ENCODE results near the gene GIGYF1. TPM values are rescaled to one million over a fixed set of nuclear protein-coding genes. Genes with fewer than 3 reads are reported as not detected.
"Not testable (repeated sequence)": the region's sequence is repeated elsewhere in the genome, so short reads cannot be mapped to it uniquely, and the experiment has no call there.

GIGYF1 gene
- total RNA-seq, 2 experiments from 2014 or later, result 42.1 to 43.0 TPM

DNA sequence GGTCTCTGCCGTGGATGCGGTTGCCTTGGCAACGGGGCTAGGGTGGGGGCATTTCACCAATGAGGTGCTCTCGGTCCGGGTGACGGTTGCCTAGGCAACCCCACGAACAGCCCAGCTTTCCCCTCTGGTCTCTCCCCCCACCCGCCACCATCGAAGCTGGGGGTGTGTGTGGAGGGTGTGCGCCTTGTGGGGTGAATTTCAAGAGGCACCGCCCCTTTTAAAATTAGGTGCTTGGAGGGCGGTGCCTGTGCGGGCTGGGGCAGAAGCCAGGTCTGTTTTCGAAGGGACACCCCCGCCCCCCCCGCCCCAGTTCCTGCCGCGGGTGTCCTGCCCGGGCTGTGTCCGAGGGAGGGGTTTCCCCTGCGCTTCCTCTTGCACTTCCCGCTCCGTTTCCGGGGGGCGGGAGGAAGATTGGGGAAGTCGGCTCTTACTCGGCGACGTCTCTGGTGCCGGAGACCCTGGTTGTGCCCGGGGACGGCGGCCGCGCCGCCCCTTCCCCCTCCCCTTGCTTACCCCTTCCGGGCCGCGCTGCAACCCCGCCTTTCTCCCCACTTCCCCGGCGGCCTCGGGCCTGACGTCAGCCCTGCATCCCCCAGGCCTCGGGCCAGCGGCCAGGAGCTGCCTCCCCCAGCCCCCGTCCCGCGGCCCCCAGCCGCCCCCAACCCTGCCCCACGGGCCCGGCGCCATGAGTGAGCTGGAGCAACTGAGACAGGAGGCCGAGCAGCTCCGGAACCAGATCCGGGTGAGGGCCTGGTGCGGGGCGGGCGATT is 18.3 kb downstream of the GIGYF1 start:
- Mint-ChIP-seq H3K4me1 (ENCODE audit: low read depth) (peaks cover 37% of the 10 kb centered on the region), H3K4me3 (peak overlapping the region; percentile 91), H3K36me3 (ENCODE audit: low read depth) (peaks cover 29% of the 10 kb centered on the region), H3K9me3 (ENCODE audit: insufficient read depth) (no peaks in the 10 kb centered on the region), H3K27ac (peak overlapping the region; percentile 89), H3K27me3 (ENCODE audit: low read depth) (peaks cover 6% of the 10 kb centered on the region)
- POLR2A ChIA-PET, result interaction anchor here (1.9 kb wide), 1 partner anchor 50 kb away, joined by 7 read pairs; no protein-coding TSS in a partner anchor
- CTCF ChIA-PET, result interaction anchor here (1.2 to 3.4 kb wide), 4 partner anchors 17 to 177 kb away, joined by 3 to 24 read pairs (median 8); partner anchors contain the start of genes GIGYF1, POP7 and SLC12A9
- peak; percentile 94 for DNase-seq
- ATAC-seq, result peak; percentile 64

DNA sequence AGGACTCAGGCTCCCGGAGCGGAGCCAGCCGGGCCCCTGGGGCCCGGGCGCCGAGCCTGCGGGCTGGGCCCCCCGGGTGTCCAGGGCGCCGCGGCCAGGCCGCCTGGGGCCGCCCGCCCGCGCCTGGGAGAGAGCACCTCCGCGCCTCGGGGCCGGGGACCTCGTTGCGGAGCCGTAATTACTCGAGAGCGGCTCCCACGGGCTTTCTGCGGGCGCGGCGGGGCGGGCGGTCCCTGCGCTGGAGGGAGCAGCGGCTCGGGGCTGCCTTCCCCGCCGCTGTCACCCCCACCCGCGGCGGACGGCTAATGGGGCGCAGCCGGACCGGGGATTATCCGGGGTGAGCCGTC is 19.0 kb downstream of the GIGYF1 start:
- peaks cover 30% of the 10 kb centered on the region for H3K4me1 Mint-ChIP-seq (ENCODE audit: low read depth)
- H3K4me3 Mint-ChIP-seq, result peak overlapping the region; percentile 96
- peaks cover 8% of the 10 kb centered on the region for H3K27me3 Mint-ChIP-seq (ENCODE audit: low read depth)
- ChIA-PET CTCF (interaction anchor here (0.7 to 1.5 kb wide), 2 partner anchors 16 to 30 kb away, joined by 3 to 9 read pairs; no protein-coding TSS in a partner anchor), POLR2A (interaction anchor here (0.7 kb wide), 2 partner anchors 30 to 77 kb away, joined by 3 read pairs; no protein-coding TSS in a partner anchor)
- ATAC-seq (peak; percentile 1), DNase-seq (no peak)
- no peaks in the 10 kb centered on the region for H3K9me3 Mint-ChIP-seq (ENCODE audit: insufficient read depth)
- peaks cover 28% of the 10 kb centered on the region for H3K36me3 Mint-ChIP-seq (ENCODE audit: low read depth)
- no peak overlapping the region for H3K27ac Mint-ChIP-seq

DNA sequence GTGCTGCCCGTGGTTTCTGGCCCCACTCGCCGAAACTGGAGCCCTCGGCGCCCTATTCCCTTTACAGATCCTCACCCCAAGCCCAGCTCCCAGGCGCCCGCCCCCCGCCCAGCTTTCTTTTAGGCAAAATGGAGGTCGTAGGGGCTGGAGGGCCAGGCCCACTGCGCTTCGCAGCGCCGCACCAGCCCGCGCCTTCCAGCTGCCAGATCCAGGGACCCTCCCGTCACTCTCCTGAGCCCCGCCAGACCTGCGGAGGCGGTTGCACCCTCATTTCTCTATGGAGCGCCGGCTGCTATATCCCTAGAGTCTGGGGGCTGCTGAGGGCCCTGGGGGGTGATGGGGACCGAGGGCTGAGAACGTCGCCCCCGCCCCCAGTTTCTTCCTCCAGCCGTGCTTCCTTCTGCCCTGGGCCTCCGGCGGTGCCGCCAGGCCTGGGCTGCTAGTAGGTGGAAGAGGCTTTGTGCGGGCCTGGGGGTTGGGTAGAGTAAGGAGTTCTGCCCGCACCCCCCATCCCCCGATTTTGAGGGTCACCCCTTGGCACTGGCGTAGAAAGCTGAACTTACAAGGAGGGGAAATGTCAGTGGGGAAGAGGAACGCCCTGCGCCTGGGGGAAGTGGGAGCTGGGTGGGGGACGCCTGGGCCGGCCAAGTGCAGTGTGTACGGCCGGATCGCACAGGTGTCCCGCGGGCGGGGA is 19.5 kb downstream of the GIGYF1 start:
- DNase-seq, result no peak

DNA sequence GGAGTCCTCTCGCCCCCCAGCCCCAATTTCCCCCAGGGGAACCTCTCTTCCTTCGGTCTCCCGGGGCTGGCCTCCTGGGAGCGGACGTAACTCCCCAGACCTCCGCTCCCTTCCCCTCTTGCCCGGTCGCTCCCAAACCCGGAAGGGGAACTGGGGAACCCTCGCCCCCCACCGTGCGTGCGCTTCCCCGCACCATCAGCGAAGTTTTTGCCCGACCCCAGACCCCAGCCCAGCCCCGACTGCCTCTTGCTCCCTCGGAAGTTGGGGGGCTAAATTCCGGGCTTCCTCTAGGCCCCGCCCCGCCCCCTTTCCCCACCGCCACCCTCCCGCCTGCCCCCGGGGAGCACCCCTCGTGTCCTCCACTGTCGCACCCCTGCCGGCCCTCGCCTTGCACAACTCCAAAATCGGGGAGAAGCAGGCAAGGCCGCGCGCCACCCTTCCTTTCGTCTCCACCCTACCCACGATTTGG is 20.1 kb downstream of the GIGYF1 start:
- ChIA-PET CTCF (interaction anchor here (1.5 kb wide), 1 partner anchor 17 kb away, joined by 9 read pairs; no protein-coding TSS in a partner anchor), POLR2A (no interaction called here)
- Mint-ChIP-seq H3K36me3 (ENCODE audit: low read depth) (peaks cover 22% of the 10 kb centered on the region), H3K27ac (peak overlapping the region; percentile 94), H3K4me3 (peak overlapping the region; percentile 96), H3K9me3 (ENCODE audit: insufficient read depth) (no peaks in the 10 kb centered on the region), H3K27me3 (ENCODE audit: low read depth) (peaks cover 10% of the 10 kb centered on the region), H3K4me1 (ENCODE audit: low read depth) (peaks cover 26% of the 10 kb centered on the region)
- peak; percentile 50 for DNase-seq
- ATAC-seq, result peak; percentile 1

More for the DNA sequence above, 19.5 kb downstream of the GIGYF1 start:
- Mint-ChIP-seq H3K4me3 (peak overlapping the region; percentile 96), H3K27ac (peak overlapping the region; percentile 94), H3K4me1 (ENCODE audit: low read depth) (peaks cover 29% of the 10 kb centered on the region), H3K36me3 (ENCODE audit: low read depth) (peaks cover 26% of the 10 kb centered on the region), H3K27me3 (ENCODE audit: low read depth) (peaks cover 8% of the 10 kb centered on the region), H3K9me3 (ENCODE audit: insufficient read depth) (no peaks in the 10 kb centered on the region)
- ATAC-seq, result no peak
- CTCF ChIA-PET, result interaction anchor here (0.7 to 1.5 kb wide), 2 partner anchors 17 to 30 kb away, joined by 3 to 9 read pairs; no protein-coding TSS in a partner anchor
- POLR2A ChIA-PET, result interaction anchor here (0.7 kb wide), 2 partner anchors 31 to 76 kb away, joined by 3 read pairs; no protein-coding TSS in a partner anchor

DNA sequence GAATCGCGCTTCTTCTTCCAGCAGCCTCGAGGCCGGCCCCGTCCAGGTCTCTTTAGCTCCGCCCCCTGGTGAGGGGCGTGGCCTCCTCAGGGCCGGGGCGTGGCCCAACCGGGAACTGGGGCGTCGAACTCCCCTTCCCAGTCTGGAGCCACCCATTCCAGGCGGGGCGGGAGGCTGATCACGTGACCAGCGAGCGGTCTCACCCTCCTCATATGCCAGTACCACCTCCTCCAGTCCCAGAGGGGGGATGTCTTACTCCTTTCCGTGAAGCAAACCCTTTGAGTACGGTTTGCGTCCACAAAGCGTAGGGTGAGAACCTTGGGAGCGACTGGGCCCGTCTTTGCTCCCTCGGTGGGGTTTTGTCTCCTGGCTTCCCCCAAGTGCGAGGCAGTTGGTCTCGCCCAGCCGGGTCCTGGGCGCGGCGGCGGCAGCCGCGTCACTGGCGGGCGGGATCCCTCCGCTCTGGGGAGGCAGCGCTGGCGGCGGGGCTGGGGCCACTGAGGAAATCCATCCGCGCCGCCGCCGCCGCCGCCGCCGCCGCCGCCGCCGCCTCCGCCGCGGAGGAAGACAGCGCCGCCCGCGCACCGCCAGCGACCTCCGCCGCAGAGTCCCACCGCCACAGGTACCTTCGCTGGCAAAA is 20.6 kb downstream of the GIGYF1 start, which contains the start of gene GNB2:
Gene GNB2, plus strand, starts transcription at position 439 of the 640 bp plus-strand sequence. CDS start 2,526 bp downstream, outside the sequence.
- H3K4me1 Mint-ChIP-seq (ENCODE audit: low read depth), result peaks cover 26% of the 10 kb centered on the region
- H3K9me3 Mint-ChIP-seq (ENCODE audit: insufficient read depth), result no peaks in the 10 kb centered on the region
- DNase-seq, result peak; percentile 99
- peak within 1 kb of the TSS; percentile 96 for H3K4me3 Mint-ChIP-seq
- peaks cover 10% of the 10 kb centered on the region for H3K27me3 Mint-ChIP-seq (ENCODE audit: low read depth)
- POLR2A ChIA-PET, result interaction anchor here (0.5 to 1.0 kb wide), 5 partner anchors 33 to 90 kb away, joined by 3 to 4 read pairs (median 4); partner anchors contain the start of genes FBXO24, LRCH4, MOSPD3 and POP7
- ATAC-seq, result peak; percentile 69
- H3K36me3 Mint-ChIP-seq (ENCODE audit: low read depth), result peaks cover 20% of the 10 kb centered on the region
- CTCF ChIA-PET, result interaction anchor here (0.6 to 1.6 kb wide), 5 partner anchors 19 to 44 kb away, joined by 3 to 11 read pairs (median 6); partner anchors contain the start of gene POP7
- peak within 1 kb of the TSS; percentile 96 for H3K27ac Mint-ChIP-seq

DNA sequence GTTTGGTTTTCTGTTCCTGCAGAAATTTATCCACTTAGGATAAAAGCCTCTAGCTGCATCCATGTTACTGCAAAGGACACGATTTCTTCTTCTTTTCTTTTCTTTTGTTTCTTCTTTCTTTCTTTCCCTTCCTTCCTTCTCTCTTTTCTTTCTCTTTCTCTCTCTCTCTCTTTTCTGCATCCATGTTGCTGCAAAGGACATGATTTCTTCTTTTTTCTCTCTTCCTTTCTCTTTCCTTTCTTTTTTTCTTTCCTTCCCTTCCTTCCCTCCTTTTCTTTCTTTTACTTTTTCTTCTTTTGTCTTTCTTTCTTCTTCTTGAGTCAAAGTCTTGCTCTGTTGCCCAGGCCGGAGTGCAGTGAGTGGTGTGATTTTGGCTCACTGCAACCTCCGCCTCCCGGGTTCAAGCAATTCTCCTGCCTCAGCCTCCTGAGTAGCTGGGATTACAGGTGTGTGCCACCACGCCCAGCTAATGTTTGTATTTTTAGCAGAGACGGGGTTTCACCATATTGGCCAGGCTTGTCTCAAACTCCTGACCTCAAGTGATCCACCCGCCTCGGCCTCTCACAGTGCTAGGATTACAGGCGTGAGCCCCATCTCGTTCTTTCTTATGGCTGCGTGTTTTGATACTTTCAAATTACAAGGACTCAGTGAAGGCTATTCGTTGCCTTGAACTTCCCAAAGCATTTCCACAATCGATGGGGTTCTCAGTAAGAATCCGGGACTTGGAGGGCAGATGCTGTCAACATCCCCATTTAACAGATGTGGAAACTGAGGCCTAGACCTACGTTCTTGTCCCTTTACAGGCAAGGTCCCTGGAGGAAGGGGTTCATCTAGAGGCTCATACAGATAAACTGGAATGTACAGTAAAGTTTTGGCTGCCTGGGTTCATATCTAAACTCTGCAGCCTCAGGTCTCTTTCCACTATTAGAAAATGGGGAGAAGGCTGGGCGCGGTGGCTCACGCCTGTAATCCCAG is 22.4 kb downstream of the GIGYF1 start:
- Mint-ChIP-seq H3K27me3 (ENCODE audit: low read depth) (peaks cover 12% of the 10 kb centered on the region), H3K4me3 (no peak overlapping the region), H3K27ac (no peak overlapping the region), H3K4me1 (ENCODE audit: low read depth) (peaks cover 13% of the 10 kb centered on the region), H3K36me3 (ENCODE audit: low read depth) (peaks cover 9% of the 10 kb centered on the region), H3K9me3 (ENCODE audit: insufficient read depth) (no peaks in the 10 kb centered on the region)
- no peak for DNase-seq
- ChIA-PET POLR2A (no interaction called here), CTCF (interaction anchor here (0.7 to 2.0 kb wide), 4 partner anchors 34 to 39 kb away, joined by 4 to 11 read pairs (median 6); partner anchors contain the start of gene POP7)
- ATAC-seq, result no peak

DNA sequence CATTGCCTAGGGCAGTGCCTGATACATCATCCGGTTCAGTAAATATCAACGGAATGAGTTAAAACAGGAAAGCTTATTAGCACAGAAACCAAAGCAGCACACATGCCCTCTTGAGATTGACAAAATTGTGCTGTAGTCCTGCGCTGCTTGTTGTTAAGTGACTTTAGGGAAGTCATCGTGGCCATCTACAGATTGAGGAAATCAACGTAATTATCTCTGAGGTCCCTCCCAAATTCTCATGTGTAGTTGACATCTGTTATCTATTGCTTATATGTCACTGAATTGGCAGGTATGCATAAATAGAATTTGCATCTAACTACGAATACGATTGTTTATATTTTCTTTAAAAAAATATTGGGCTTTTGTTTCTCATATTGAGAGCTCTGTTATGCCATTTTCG is 24.0 kb downstream of the GIGYF1 start:
- peaks cover 12% of the 10 kb centered on the region for H3K27me3 Mint-ChIP-seq (ENCODE audit: low read depth)
- H3K4me1 Mint-ChIP-seq (ENCODE audit: low read depth), result peaks cover 9% of the 10 kb centered on the region
- ChIA-PET CTCF (interaction anchor here (0.9 to 2.0 kb wide), 5 partner anchors 11 to 37 kb away, joined by 3 to 8 read pairs (median 4); partner anchors contain the start of gene POP7), POLR2A (interaction anchor here (1.0 kb wide), 1 partner anchor 23 kb away, joined by 4 read pairs; no protein-coding TSS in a partner anchor)
- no peak overlapping the region for H3K4me3 Mint-ChIP-seq
- DNase-seq (no peak), ATAC-seq (no peak)
- no peak overlapping the region for H3K27ac Mint-ChIP-seq
- peaks cover 3% of the 10 kb centered on the region for H3K36me3 Mint-ChIP-seq (ENCODE audit: low read depth)
- H3K9me3 Mint-ChIP-seq (ENCODE audit: insufficient read depth), result no peaks in the 10 kb centered on the region

DNA sequence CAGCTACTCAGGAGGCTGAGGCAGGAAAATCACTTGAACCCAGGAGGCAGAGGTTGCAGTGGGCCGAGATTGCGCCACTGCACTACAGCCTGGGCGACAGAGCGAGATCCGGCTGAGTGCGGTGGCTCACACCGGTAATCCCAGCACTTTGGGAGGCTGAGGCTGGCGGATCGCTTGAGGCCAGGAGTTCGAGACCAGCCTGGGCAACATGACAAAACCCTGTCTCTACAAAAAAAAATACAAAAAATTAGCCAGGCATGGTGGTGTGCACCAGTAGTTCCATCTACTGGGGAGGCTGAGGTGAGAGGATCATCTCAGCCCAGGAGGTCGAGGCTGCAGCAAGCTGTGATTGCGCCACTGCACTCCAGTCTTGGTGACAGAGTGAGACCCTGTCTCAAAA is 24.9 kb downstream of the GIGYF1 start:
- H3K9me3 Mint-ChIP-seq (ENCODE audit: insufficient read depth); DNase-seq; ATAC-seq; H3K4me1 Mint-ChIP-seq (ENCODE audit: low read depth); H3K36me3 Mint-ChIP-seq (ENCODE audit: low read depth); POLR2A ChIA-PET; H3K4me3 Mint-ChIP-seq; H3K27ac Mint-ChIP-seq: not testable (repeated sequence)
- H3K27me3 Mint-ChIP-seq (ENCODE audit: low read depth), result peaks cover 12% of the 10 kb centered on the region
- CTCF ChIA-PET, result interaction anchor here (2.0 kb wide), 1 partner anchor 36 kb away, joined by 5 read pairs; no protein-coding TSS in a partner anchor

DNA sequence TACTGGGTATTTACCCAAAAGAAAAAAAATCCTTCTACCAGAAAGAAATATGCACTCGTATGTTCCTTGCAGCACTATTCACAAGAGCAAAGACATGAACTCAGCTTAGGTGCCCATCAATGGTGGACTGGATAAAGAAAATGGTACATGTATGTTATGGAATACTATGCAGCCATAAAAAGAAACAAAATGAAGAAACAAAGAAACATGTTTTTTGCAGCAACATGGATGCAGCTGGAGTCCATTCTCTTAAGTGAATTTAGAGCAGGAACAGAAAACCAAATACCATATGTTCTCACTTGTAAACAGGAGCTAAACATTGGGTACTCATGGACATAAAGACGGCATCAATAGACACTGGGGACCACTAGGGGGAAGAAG is 26.0 kb downstream of the GIGYF1 start:
- Mint-ChIP-seq H3K27ac (no peak overlapping the region), H3K9me3 (ENCODE audit: insufficient read depth) (no peaks in the 10 kb centered on the region), H3K4me3 (no peak overlapping the region), H3K4me1 (ENCODE audit: low read depth) (peaks cover 9% of the 10 kb centered on the region), H3K27me3 (ENCODE audit: low read depth) (peaks cover 12% of the 10 kb centered on the region), H3K36me3 (ENCODE audit: low read depth) (no peaks in the 10 kb centered on the region)
- ATAC-seq (no peak), DNase-seq (no peak)
- POLR2A ChIA-PET, result no interaction called here
- CTCF ChIA-PET, result interaction anchor here (0.6 to 1.6 kb wide), 3 partner anchors 10 to 37 kb away, joined by 3 to 4 read pairs (median 4); no protein-coding TSS in a partner anchor

DNA sequence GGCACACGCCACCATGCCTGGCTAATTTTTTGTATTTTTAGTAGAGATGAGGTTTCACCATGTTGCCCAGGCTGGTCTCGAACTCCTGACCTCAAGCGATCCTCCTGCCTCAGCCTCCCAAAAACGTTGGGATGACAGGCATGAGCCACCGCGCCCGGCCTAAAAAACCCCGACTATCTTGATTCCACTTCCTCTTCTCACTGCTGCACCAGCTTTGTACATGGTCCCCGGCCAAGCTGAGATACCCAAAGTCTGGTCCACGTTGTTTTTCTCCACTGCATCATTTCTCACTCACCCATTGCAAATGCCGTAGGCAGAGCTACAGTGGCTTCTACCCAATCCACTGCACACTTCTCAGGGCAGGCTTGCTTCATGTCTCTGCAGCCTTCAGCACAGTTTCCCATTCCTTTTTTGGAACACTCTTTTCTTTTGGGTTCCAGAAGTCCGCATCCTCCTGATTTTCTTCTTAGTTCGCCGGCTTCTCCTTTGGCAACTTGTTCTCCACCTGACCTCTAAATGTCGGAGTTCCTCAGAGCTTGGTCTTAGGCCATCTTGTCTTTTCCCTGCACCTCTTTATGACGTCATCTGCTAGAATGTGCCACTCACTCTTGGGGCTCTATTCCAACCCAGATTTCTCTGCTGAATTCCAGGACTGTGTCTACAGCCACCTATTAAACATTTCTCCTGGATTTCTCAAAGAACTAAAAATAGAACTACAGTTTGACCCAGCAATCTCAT is 26.6 kb downstream of the GIGYF1 start:
- ATAC-seq, result no peak
- H3K27me3 Mint-ChIP-seq (ENCODE audit: low read depth), result peaks cover 12% of the 10 kb centered on the region

More for the DNA sequence above, 26.6 kb downstream of the GIGYF1 start:
- DNase-seq, result no peak
- Mint-ChIP-seq H3K36me3 (ENCODE audit: low read depth) (no peaks in the 10 kb centered on the region), H3K4me3 (no peak overlapping the region), H3K4me1 (ENCODE audit: low read depth) (peaks cover 6% of the 10 kb centered on the region), H3K9me3 (ENCODE audit: insufficient read depth) (no peaks in the 10 kb centered on the region), H3K27ac (no peak overlapping the region)
- ChIA-PET CTCF (interaction anchor here (0.6 to 1.6 kb wide), 3 partner anchors 9 to 38 kb away, joined by 3 to 4 read pairs (median 4); no protein-coding TSS in a partner anchor), POLR2A (no interaction called here)
